CD4-positive, alpha-beta T cell treated with Interleukin-2 at 100 ng/mL for 4 hours (primary cell): ENCODE measurements around the gene A4GNT.
"Not testable (repeated sequence)": the region's sequence is repeated elsewhere in the genome, so short reads cannot be mapped to it uniquely, and the experiment has no call there.

Source experiments
- DNase-seq: peaks from one replicate; pipeline ENCODE4 v3.0.0-alpha.2; 2020; ENCODE audit warnings: low spot score

Gene A4GNT

DNA sequence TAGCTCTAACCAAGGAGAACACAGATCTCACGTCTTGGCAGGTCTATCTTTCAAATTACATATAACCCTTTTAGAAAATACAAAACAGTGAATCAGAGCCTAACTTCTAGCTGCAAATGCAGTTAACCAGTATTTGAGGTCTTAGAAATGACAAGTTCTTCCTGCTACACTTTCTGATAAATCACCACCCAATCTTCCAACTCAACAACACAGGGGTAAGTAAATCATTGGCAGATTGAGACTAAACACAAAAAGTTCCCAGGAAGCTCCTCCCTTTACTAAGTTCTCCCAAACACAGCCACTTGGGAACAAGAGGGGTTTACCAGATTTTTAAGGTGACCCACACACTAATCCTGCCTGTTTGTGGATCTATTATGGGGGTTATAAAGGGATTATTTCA, at the start of gene A4GNT:
Gene A4GNT (minus strand): TSS at position 152 of the 400 bp plus-strand sequence. CDS start 1,134 bp downstream, outside the sequence.
- no peak for DNase-seq

DNA sequence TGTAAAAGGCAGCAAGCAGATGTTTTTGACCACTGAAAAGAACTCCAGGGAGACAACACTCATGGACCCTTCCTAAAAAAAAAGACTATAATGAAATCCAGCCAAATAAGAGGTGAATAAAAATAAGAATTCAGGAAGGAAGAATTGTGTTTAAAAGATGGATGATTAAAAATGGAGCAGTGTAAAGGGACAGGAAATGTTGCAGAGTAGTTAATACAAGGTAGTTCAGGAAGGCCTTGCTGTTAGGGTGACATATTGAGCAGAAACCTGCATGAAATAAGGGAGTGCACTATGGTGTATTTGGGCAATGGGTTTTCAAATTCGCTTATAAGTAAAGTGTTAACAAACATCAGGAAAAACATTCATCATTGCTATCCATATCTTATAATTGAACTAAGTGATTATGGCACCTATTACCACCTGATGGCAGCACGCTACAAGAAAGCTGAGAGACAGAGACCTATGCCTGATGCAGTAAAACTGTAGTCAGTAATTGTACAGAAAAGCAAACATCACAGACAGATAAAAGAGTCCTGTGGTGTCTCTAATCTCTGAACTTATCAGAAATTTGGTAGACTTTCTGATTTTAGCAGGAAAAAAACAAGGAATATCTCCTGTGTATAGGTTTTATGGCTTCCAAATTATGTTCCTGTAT, 48.3 kb upstream of the A4GNT start:
- peak; percentile 50 for DNase-seq

DNA sequence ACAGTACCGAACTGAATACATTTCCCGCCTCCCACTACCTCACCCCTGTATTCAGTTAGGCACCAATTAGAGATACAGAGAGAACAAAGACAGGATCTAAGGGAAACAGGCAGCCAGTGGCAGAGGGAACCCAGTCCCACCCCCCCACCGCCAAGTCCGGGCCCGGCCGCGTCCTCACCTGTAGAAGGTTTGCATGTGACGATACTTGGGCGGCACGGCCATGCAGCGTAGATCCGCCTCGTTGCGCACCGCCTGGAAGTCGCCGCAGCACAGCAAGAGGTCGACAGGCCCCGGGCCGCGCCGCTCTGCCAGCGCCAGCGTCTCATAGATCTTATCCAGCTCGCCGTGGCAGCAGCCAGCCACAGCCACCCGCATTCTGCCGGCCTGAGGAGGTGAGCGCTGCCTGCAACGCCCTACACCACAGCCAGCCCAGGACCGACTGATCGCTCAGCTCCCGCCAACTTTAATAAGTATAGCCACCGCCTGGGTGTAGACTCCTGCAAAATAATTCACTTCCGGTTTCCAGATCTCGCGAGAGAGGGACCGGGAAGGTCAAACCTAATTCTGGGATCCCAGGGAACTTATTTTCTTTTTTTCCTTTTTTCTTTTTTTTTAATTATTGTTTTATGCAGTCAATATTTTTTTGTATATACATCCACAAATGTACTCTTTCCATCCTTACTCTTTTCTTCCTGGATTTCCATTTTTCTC, 42.4 kb upstream of the A4GNT start, which contains the start of gene DBR1:
Gene DBR1 (minus strand): TSS at position 501 of the 711 bp plus-strand sequence. CDS start 126 bp downstream, at position 375.
- DNase-seq, result peak; percentile 88

GRCh38 chr3:138173769-138174420, 41.7 kb upstream of the A4GNT start:
- no peak for DNase-seq

DNA sequence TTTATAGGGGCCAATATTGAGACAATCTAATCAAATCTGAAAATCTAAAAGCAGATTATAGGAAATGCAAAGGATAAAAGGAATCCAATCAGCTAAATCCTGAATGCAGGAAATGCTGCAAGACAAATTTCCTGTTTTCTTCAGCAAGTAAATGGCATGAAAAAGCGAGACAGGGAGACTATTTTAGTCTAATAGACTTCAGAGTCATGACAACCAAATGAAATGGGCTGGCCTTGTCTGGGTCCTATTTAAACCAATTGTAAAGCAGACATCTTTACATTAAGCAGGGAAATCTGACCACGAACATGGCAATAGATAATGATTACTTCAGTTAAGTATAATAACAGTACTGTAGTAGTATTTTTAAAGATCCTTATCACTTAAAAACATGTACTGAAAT, 40.4 kb upstream of the A4GNT start:
- no peak for DNase-seq

GRCh38 chr3:138165061-138165460, 32.9 kb upstream of the A4GNT start:
- no peak for DNase-seq

DNA sequence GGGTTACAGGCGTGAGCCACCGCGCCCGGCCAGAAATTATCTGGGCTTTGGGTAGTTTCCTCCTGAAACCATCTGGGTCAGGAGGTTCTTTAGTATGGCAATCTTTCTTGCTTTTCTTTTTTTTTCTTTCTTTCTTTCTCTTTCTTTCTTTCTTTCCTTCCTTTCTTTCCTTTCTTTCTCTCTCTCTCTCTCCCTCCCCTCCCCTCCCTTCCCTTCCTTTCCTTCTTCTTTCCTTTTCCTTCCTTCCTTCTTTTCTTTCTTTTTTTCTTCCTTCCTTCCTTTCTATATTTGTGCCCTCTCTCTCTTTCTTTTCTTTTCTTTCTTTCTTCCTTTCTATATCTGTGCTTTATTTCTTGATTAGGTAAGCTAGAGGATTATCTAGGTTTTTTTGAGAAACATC, 25.6 kb upstream of the A4GNT start:
- no peak for DNase-seq

DNA sequence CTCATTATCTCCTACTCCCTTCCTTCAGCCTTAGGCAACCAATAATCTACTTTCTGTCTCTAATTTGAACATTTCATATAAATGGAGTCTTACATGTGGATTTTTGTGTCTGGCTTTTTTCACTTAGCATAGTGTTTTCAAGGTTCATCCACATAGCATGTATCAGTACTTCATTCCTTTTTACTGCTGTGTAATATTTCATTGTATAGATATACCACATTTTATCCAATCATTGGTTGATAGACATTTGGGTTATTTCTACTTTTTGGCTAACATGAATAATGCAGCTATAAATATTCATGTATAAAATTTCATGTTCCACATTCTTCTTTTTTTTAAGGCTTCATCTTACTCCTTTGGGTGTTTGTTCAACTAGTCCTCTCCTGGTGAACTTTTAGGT, 22.3 kb upstream of the A4GNT start:
- DNase-seq, result no peak

DNA sequence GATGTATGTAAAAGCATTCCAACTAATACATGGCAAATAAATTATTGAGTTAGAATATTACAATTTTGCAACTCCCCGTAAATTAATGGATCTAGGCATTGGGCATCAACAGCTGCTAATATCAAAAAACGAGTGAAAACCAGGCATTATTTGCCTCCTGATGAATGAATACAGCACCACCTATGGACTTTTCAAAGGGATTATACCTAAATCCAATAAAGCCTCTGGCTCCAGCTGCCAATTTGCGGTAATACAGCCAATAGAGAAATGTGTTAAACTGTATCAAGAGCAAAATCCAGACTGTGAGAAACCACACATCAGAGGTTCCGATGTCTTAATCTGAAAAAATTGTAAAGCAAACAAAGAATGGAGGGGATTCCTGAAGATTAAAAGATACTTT, 16.3 kb upstream of the A4GNT start:
- no peak for DNase-seq

DNA sequence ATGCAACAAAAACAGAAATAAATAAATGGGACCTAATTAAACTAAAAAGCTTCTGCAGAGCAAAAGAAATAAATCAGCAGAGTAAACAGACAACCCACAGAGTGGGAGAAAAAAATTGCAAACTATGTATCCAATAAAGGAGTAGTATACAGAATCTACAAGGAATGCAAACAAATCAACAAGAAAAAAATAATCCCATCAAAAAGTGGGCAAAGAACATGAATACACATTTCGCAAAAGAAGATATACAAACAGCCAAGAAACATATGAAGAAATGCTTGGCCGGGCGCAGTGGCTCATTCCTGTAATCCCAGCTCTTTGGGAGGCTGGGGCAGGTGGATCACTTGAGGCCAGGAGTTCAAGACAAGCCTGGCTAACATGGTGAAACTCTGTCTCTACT, 10.0 kb upstream of the A4GNT start:
- DNase-seq, result not testable (repeated sequence)

GRCh38 chr3:138140940-138141339, 8.8 kb upstream of the A4GNT start:
- no peak for DNase-seq

DNA sequence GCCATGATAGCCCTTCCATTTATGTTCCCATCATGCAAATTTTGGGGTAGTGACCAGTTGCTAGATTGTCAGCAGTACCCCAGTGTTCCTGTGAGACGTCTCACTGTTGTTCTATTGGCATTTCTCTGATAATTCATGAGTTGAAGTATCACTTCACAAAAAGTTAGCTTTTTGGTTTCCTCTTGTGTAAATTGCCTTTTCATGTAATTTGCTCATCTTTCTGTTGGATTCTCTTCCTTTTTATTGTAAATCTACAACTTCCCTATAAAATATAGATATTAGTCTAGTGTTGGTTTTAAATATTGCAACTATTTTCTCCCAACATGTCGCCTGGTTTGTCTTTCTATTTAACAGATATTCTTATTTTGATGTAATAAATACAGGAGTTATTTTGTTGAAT, 7.5 kb upstream of the A4GNT start:
- DNase-seq, result no peak

- no peak for DNase-seq
Measured at GRCh38 chr3:138137861-138138260, 5.7 kb upstream of the A4GNT start.

- DNase-seq, result no peak
Measured at GRCh38 chr3:138136201-138136600, 4.0 kb upstream of the A4GNT start.

GRCh38 chr3:138135833-138136194, 3.6 kb upstream of the A4GNT start:
- no peak for DNase-seq

GRCh38 chr3:138135146-138135832, 3.1 kb upstream of the A4GNT start:
- no peak for DNase-seq

DNA sequence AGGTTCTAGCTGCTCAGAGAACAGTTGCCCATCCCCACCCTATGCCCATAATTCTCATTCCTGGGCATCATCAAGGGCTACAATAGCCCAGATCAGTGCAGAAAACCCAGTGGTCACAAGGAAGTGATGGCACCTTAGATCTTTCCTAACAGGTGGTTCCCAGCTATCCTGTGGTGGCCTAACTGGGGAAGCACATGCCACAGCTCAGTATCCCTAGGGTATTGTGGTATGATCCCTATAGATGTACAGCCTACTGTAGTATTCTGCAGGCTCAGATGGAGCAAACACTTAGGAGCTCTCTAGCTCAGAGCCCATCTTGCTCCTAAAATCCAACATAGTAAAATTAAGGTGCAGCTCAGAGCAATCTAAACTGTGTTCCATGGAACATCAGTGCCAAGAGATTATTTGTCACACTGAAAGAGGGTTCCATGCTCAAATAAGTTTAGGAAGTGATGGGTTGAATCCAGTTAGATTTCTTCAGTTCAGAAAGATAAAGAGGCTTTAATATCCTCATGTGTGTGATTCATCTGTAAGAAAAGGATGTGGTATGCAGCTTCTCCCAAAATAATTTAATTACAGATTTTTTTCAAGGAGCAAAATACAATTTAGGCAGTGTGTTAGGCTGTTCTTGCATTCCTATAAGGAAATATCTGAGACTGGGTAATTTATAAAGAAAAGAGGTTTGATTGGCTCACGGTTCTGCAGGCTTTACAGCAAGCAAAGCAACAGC, 4.4 kb downstream of the A4GNT start:
- DNase-seq, result no peak

- no peak for DNase-seq
Measured at GRCh38 chr3:138125548-138126221, 6.5 kb downstream of the A4GNT start.

DNA sequence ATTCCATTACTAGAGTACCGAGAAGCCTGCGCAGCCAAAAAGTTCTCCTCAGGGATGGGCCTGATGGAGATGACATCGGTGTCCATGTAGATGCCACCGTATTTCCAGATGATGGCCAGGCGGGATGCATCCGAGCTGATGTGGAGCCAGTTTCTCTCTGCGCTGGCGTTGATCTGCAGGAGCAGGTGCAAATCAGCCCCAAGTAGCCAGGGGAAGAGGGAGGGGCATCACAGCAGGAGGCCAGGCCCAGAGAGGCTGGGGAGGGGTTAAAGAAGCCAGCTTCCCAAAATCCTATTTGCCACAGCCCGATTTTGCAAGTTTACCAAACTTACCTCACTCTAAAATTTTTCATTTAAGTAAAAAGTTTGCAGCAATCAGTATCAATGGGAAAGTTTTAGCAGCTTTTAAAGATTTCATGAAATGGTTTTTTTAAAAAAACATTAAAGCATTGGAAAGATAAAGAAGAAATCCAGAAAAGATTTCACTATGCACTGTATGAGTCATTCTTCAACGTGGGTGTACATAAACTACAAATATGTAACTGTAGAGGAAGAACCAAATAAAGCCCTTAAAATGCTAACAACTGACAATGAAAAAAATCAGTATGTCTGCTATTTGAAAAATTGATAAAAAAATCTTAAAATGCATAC, 7.4 kb downstream of the A4GNT start:
- DNase-seq, result no peak

- DNase-seq, result no peak
Measured at GRCh38 chr3:138124188-138124587, 8.0 kb downstream of the A4GNT start.

DNA sequence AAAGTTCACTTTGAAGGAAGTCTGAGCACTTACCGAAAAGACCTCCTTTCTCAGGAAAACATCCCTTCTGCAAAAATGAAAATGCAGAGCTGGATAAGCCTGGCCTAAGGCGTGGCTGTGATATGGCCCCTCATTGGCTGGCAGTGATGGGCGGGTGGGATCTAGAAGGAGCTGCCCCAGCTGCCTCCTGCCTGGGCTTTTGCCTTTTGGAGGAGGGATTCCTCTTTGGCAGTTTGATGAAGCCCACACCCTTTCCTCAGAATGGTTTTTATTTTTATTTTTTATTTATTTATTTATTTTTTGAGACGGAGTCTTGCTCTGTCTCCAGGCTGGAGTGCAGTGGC, 12.8 kb downstream of the A4GNT start:
- no peak for DNase-seq
